Cardiac fibroblast (primary cell): ENCODE measurements around the gene LAMP2.

Experiments used
- DNase-seq, 2 donors: peaks; one replicate each; pipeline versions ENCODE4 v3.0.0 to v3.0.0-alpha.2; 2010; ENCODE audit warnings: low read depth in 2 of 2
- H3K4me3 ChIP-seq, 2 donors: replicated peaks in 1 of 2; 1 replicate in 1 of 2; 2 replicates in 1 of 2; pipeline ENCODE4 v1.5.1; 2011; ENCODE audit warnings: low read depth in 2 of 2, low read length in 2 of 2, mild to moderate bottlenecking in 2 of 2, moderate library complexity in 1 of 2
- CTCF ChIP-seq: IDR thresholded peaks from one replicate; pipeline ENCODE4 v1.5.1; 2011; ENCODE audit warnings: low read depth, mild to moderate bottlenecking, low read length, inconsistent platforms

Gene LAMP2

GRCh38 chrX:120468825-120469525, at the start of gene LAMP2:
TSS of gene LAMP2 (minus strand) at chrX:120469296. CDS start at chrX:120469169, 127 bp downstream.
- DNase-seq: peak; percentile 90 to 91
- no peak for TF ChIP-seq CTCF

GRCh38 chrX:120517936-120518335, 48.8 kb upstream of the LAMP2 start:
- DNase-seq: peak; percentile 59 to 87
- no peak for TF ChIP-seq CTCF
- no peak overlapping the region for H3K4me3 ChIP-seq

More at GRCh38 chrX:120468825-120469525, at the start of gene LAMP2:
- peak within 1 kb of the TSS; percentile 67 to 71 for H3K4me3 ChIP-seq

GRCh38 chrX:120514236-120514635, 45.1 kb upstream of the LAMP2 start:
- DNase-seq: peak; percentile 31 to 39
- TF ChIP-seq CTCF: peak; percentile 33
- no peak overlapping the region for H3K4me3 ChIP-seq

- TF ChIP-seq CTCF: no peak
- DNase-seq: no peak
- no peak overlapping the region for H3K4me3 ChIP-seq
These were observed 43.5 kb upstream of the LAMP2 start for GRCh38 chrX:120512627-120513026.

GRCh38 chrX:120512222-120512621, 43.1 kb upstream of the LAMP2 start:
- DNase-seq: no peak
- H3K4me3 ChIP-seq: no peak overlapping the region
- no peak for TF ChIP-seq CTCF

- no peak for TF ChIP-seq CTCF
- H3K4me3 ChIP-seq: no peak overlapping the region
- DNase-seq: no peak
These were observed 35.5 kb upstream of the LAMP2 start for GRCh38 chrX:120504569-120504968.
